22Rv1 (cell line): ENCODE data around the gene PRAC1.

Experiments used
- CTCF ChIP-seq: fragments of 450-650 bp; IDR thresholded peaks from 2 replicates; pipeline ENCODE4 v1.5.1; 2017; ENCODE audit warnings: mild to moderate bottlenecking
- ZFX ChIP-seq: fragments of 450-650 bp; IDR thresholded peaks from 2 replicates; pipeline ENCODE4 v1.6.1; 2017; ENCODE audit warnings: antibody characterized with exemption, borderline replicate concordance

- TF ChIP-seq CTCF (peak; percentile 7; the same call in 1 of the 2 replicates), ZFX (no peak)
Measured at GRCh38 chr17:48722201-48722907, at the start of gene PRAC1.
